Nephron progenitor cell (in vitro differentiated cells): ENCODE data around the gene PPP1R11.

Experiments
- DNase-seq: peaks from one replicate; pipeline ENCODE4 v3.0.0; 2021
- H3K27ac Mint-ChIP-seq: 2 replicates; pipeline ENCODE4 v1.8.0; 2021; ENCODE audit warnings: mild to moderate bottlenecking, moderate library complexity, mixed read lengths
- H3K27me3 Mint-ChIP-seq: 2 replicates; pipeline ENCODE4 v1.8.0; 2021; ENCODE audit warnings: mild to moderate bottlenecking, low read depth, mixed read lengths; ENCODE audit not compliant: poor library complexity
- H3K36me3 Mint-ChIP-seq: 2 replicates; pipeline ENCODE4 v1.8.0; 2021; ENCODE audit warnings: low read depth, mixed read lengths
- H3K4me1 Mint-ChIP-seq: 2 replicates; pipeline ENCODE4 v1.8.0; 2021; ENCODE audit warnings: mixed read lengths
- H3K4me3 Mint-ChIP-seq: 2 replicates; pipeline ENCODE4 v1.8.0; 2021; ENCODE audit warnings: mild to moderate bottlenecking, moderate library complexity, mixed read lengths
- H3K9me3 Mint-ChIP-seq: 2 replicates; pipeline ENCODE4 v1.8.0; 2021; ENCODE audit warnings: mild to moderate bottlenecking, moderate library complexity, mixed read lengths
- CTCF ChIP-seq: fragments of 200-600 bp; sonication (generic); IDR thresholded peaks from 2 replicates; pipeline ENCODE4 v1.5.0; 2021; ENCODE audit warnings: antibody characterized with exemption

PPP1R11 gene

GRCh38 chr6:30062471-30063178 lies 4.4 kb upstream of the PPP1R11 start:
- no peak for DNase-seq
- Mint-ChIP-seq H3K9me3 (no peaks in the 10 kb centered on the region), H3K36me3 (peaks cover 25% of the 10 kb centered on the region), H3K4me1 (peaks cover 54% of the 10 kb centered on the region), H3K27me3 (peaks cover 3% of the 10 kb centered on the region), H3K4me3 (peak overlapping the region; percentile 98), H3K27ac (no peak overlapping the region)
- TF ChIP-seq CTCF: no peak

GRCh38 chr6:30063315-30063714 lies 3.7 kb upstream of the PPP1R11 start:
- Mint-ChIP-seq H3K9me3 (no peaks in the 10 kb centered on the region), H3K4me1 (peaks cover 61% of the 10 kb centered on the region), H3K36me3 (peaks cover 31% of the 10 kb centered on the region), H3K27ac (no peak overlapping the region), H3K4me3 (peak overlapping the region; percentile 72), H3K27me3 (peaks cover 7% of the 10 kb centered on the region)
- no peak for DNase-seq
- TF ChIP-seq CTCF: no peak

- peaks cover 33% of the 10 kb centered on the region for H3K27me3 Mint-ChIP-seq
- H3K36me3 Mint-ChIP-seq: peaks cover 52% of the 10 kb centered on the region
- peak overlapping the region; percentile 94 for H3K4me3 Mint-ChIP-seq
- H3K27ac Mint-ChIP-seq: peak overlapping the region; percentile 99
- H3K4me1 Mint-ChIP-seq: peaks cover 55% of the 10 kb centered on the region
- H3K9me3 Mint-ChIP-seq: peaks cover 4% of the 10 kb centered on the region
- TF ChIP-seq CTCF: no peak
- DNase-seq: no peak
These were observed 916 bp upstream of the PPP1R11 start for GRCh38 chr6:30066082-30066481.

- peak; percentile 91 for DNase-seq
- H3K27me3 Mint-ChIP-seq: peaks cover 48% of the 10 kb centered on the region
- H3K36me3 Mint-ChIP-seq: peaks cover 54% of the 10 kb centered on the region
- H3K4me3 Mint-ChIP-seq: peak overlapping the region; percentile 94
- peaks cover 13% of the 10 kb centered on the region for H3K9me3 Mint-ChIP-seq
- TF ChIP-seq CTCF: no peak
- peak overlapping the region; percentile 99 for H3K27ac Mint-ChIP-seq
- peaks cover 54% of the 10 kb centered on the region for H3K4me1 Mint-ChIP-seq
These were observed 602 bp downstream of the PPP1R11 start for GRCh38 chr6:30067460-30068139.

GRCh38 chr6:30071081-30071818 lies 4.3 kb downstream of the PPP1R11 start:
- Mint-ChIP-seq H3K4me1 (peaks cover 48% of the 10 kb centered on the region), H3K27me3 (peaks cover 84% of the 10 kb centered on the region), H3K36me3 (peaks cover 36% of the 10 kb centered on the region), H3K4me3 (peak overlapping the region; percentile 68), H3K9me3 (peaks cover 13% of the 10 kb centered on the region), H3K27ac (no peak overlapping the region)
- DNase-seq: peak; percentile 74
- no peak for TF ChIP-seq CTCF
